Fibroblast of mammary gland (primary cell): ENCODE measurements around the gene PIK3C3.

Experiments
- DNase-seq: peaks from one replicate; pipeline ENCODE4 v3.0.0-alpha.2; 2010; ENCODE audit warnings: low read depth
- H3K4me3 ChIP-seq: 2 replicates; pipeline ENCODE4 v1.5.1; 2011; ENCODE audit warnings: low read depth, mild to moderate bottlenecking, low read length, moderate library complexity; ENCODE audit not compliant: control insufficient read depth
- CTCF ChIP-seq: conservative IDR thresholded peaks from 2 replicates; pipeline ENCODE4 v1.5.1; 2011; ENCODE audit warnings: low read depth, low read length, inconsistent platforms; ENCODE audit not compliant: control insufficient read depth, insufficient read depth

Gene PIK3C3

GRCh38 chr18:42086288-42086687 is 131.3 kb downstream of the PIK3C3 start:
- TF ChIP-seq CTCF = no peak
- H3K4me3 ChIP-seq = no peak overlapping the region
- DNase-seq = no peak

GRCh38 chr18:42087235-42087634 is 132.2 kb downstream of the PIK3C3 start:
- DNase-seq = no peak
- H3K4me3 ChIP-seq = no peak overlapping the region
- no peak for TF ChIP-seq CTCF

GRCh38 chr18:42087876-42088275 is 132.8 kb downstream of the PIK3C3 start:
- H3K4me3 ChIP-seq = no peak overlapping the region
- no peak for DNase-seq
- TF ChIP-seq CTCF = no peak

- TF ChIP-seq CTCF = no peak
- DNase-seq = no peak
- H3K4me3 ChIP-seq = no peak overlapping the region
Observed at GRCh38 chr18:42092848-42093247, 137.8 kb downstream of the PIK3C3 start.

- DNase-seq = no peak
Observed at GRCh38 chr18:42094875-42095274, 139.8 kb downstream of the PIK3C3 start.

GRCh38 chr18:42095732-42096377 is 140.8 kb downstream of the PIK3C3 start:
- DNase-seq = no peak
- TF ChIP-seq CTCF = no peak
- no peak overlapping the region for H3K4me3 ChIP-seq

More at GRCh38 chr18:42094875-42095274, 139.8 kb downstream of the PIK3C3 start:
- no peak for TF ChIP-seq CTCF
- H3K4me3 ChIP-seq = no peak overlapping the region

GRCh38 chr18:42100248-42100647 is 145.2 kb downstream of the PIK3C3 start:
- no peak overlapping the region for H3K4me3 ChIP-seq
- DNase-seq = no peak
- no peak for TF ChIP-seq CTCF
